HG03378 (cell line): ENCODE data around the gene ITPR2.
"Not testable (repeated sequence)": the region's sequence is repeated elsewhere in the genome, so short reads cannot be mapped to it uniquely, and the experiment has no call there.

Source experiments
- ATAC-seq: cut with Tn5 transposase; IDR thresholded peaks from one replicate; pipeline ENCODE4 v1.9.1; 2021; ENCODE audit warnings: mild to moderate bottlenecking, moderate library complexity; ENCODE audit not compliant: unreplicated experiment

ITPR2 gene

DNA sequence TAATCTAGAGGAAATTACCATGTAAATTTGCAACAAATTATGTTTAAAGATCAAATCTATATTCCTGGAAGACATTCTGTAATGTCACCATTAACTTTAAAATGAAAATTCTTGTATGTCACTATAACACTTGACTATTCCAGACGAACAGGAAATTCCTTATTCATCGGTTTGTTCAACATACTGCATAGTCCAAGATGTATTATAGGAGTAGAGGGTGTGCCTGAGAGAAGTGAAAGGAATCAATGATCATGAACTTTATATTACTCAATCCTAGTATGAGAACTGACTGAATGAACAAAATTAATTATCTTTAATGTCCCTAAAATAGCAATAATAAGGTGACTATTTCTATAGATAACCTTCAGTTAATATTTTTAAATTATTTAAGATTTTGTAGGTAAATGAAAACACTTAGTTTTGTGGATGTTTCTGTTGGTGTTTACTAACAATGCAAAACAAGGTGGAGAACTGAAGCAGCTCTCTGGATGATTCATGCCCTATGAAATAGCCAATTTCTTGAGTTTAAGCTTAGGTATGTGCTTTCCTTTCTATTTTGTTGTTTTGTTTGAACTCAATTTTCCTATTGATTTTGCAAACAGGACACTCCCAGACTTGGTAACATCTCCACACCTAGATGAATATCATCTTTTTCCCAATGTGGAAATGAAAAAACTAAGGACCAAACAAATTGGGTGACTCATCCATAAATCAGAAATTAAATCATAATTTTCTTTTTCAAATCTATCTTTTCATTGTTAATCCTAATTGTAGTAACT, 18.2 kb upstream of the ITPR2 start:
- ATAC-seq: no peak

DNA sequence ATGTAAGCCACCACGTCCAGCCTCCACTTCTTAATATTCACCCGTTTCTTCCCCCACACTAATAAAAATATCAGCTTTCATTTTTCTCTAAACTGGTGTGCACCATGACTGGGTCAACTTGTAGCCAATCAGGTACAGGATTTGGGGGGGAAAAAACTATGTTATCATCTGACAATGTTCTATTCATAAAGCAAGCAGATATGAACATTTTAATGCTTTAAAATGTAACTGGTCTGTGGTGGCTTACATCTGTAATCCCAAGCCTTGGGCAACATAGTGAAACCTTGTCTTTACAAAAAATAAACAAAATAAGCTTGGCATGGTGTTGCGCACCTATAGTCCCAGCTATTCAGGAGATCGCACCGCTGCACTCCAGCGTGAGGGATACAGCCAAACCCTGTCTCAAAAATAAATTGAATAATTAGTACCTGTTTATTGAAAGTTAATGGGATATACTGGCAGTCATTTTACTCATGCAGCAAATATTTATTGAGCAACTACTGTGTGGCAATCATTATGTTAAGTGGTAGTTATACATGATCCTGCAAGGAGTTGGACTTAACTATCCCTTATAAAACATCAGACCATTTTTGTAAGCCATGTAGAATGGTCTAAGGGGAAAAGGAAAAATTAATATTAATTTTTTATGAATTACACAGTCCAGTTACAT, 15.3 kb upstream of the ITPR2 start:
- no peak for ATAC-seq

DNA sequence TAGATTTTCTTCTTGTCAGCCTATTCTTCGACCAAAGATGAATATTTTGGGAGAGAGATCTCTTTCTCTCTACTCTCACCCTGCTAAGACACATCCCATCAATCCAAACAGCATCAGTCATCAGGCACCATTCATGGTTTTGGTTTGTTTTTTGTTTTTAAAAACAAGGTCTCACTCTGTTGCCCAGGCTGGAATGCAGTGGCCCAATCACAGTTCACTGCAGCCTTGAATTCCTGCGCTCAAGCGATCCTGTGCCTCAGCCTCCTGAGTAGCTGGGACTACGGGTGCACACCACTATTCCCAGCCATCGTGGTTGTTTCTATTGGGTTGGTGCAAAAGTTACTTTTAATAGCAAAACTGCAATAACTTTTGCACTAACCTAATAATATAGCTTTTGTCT, 14.4 kb upstream of the ITPR2 start:
- no peak for ATAC-seq

GRCh38 chr12:26846416-26846815, 13.4 kb upstream of the ITPR2 start:
- no peak for ATAC-seq

DNA sequence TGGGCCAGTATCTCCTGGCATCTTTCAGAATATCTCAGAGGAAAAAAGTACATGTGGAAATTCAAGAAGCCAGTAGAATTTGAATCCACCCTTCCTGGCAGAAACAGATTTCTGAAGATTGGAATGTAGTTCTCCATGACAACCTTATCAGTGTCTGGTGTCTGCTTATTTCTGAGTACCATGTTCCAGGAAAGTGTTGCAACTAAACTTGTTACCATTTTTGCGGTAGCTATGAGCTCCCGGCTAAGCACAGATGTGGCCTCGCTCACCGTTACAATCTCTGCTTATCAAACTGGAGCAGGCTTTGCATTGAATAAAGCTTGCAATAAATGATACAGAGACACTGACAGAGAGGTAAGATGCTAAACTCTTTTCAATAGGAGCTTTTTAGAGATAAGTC, 13.0 kb upstream of the ITPR2 start:
- ATAC-seq: no peak

DNA sequence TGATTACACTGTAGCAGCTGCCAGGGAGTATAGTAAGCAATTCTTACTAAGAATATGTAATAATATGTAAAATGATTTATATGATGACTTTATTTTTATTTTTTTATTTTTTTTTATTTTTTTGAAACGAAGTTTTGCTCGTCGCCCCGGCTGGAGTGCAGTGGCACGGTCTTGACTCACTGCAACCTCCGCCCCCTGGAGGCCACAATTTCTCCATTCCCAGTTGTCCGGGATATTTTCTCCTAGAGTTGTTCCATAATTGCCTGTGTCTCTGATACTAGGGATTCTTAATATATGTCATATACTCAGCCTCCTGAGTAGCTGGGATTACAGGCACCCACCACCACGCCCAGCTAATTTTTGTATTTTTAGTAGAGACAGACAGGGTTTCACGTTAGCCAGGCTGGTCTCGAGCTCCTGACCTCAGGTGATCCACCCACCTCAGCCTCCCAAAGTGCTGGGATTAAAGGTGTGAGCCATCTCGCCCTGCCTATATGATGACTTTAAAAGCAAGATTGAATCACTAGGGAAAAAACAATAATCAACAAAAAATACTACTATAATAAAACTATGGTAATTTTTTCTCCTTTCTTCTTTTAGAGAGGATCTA, 12.2 kb upstream of the ITPR2 start:
- no peak for ATAC-seq

DNA sequence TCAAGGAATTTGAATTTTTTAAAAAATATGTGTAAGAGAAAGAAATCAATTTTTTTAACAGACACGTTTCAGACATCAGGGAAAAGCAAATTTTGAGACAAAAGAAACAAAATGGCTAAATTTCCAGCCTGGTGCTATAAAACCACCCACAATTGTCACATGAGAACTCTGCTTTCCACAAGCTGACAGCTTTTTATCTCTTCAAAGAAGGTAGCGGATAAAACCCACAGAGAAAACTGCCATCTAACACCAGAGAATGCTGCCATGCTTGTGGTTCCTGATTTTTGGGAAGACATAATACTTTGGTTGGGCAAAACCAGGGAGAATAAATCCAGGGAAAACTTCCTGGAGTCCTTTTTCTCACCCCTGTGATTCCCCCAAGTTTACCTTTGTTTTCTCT, 10.3 kb upstream of the ITPR2 start:
- ATAC-seq: no peak

GRCh38 chr12:26841085-26841484, 8.1 kb upstream of the ITPR2 start:
- ATAC-seq: no peak

DNA sequence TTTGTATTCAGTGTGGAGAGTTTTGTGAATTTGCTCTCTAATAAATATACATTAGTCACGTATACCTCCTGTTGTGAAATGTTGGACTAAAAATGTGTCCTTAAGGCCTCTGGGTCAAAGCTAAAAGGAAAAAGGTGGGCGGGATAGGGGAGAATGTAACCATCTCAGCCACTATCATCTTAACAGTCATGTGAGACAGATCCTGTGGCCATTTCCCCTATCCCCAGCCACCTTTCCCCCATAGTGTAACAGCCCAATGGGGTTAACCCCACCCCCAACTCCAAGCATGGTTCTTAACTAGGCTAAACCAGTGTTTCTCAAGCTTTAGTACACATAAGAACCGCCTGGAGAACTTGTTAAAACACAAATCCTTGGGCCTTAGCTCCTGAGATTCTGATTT, 6.5 kb upstream of the ITPR2 start:
- no peak for ATAC-seq

- no peak for ATAC-seq
These were observed 6.0 kb upstream of the ITPR2 start for GRCh38 chr12:26838888-26839416.

DNA sequence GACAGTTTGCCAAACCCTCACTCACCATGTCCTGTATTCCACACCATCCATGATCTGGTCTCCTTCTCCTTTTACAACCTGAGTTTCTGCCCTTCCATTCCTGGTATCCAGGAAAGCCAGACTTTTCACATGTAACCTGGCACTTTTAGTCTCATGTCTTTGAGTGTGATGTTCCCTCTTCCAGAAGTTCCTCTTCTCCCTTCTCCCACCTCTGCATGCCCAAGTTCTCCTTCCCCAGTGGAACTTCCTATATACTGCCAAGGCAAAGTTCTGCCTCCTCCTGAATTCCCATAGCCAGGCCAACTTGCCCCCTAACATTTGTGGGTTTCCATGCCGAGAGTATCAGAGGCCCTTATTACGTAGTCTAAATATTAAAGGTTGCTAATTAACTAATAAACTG, 3.2 kb upstream of the ITPR2 start:
- no peak for ATAC-seq

- not testable (repeated sequence) for ATAC-seq
These were observed 1.6 kb upstream of the ITPR2 start for GRCh38 chr12:26834503-26835060.

- ATAC-seq: no peak
These were observed 923 bp upstream of the ITPR2 start for GRCh38 chr12:26833743-26834490.

DNA sequence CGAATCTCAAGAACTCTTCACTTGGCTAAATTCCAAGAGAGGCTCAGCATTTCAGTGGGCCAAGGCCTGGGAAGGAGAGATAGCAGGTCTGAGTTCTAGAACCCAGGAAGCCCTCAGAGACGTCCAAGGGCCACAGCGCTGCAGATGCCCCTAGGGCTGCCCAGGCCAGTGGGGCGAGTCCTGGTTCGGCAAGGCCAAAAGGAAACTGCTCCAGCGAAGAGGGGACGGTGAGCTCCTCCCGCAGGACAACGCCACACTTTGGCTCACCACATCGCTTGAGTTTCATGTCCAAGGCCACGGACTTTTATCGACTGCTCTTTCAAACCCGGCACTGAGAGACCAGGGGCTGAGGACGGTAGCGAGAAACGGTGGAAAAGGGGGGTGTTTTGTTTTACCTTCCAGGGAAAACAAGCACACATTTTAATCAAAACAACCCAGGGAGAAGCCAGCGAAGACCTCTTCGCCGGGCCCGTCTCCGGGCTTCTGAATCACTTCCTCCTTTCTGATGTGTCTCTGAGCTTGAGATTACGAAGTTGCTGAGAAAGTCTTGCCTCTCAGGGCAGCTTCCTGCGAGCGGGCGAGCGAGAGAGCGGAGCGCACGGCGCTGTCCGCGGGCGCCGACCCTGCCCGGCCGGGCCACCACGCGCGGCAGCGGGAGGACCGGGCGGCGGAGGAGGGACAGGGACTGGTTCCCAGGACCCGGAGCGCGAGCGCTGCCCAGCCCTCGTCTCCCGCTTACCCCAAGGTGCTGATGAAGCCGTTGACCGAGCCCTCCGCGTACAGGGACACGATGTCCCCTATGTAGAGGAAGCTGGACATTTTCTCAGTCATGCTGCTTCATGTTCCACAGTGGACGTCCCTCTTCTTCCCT, 808 bp downstream of the ITPR2 start:
- ATAC-seq: peak; percentile 58

- ATAC-seq: no peak
These were observed 2.0 kb downstream of the ITPR2 start for GRCh38 chr12:26830783-26831551.

DNA sequence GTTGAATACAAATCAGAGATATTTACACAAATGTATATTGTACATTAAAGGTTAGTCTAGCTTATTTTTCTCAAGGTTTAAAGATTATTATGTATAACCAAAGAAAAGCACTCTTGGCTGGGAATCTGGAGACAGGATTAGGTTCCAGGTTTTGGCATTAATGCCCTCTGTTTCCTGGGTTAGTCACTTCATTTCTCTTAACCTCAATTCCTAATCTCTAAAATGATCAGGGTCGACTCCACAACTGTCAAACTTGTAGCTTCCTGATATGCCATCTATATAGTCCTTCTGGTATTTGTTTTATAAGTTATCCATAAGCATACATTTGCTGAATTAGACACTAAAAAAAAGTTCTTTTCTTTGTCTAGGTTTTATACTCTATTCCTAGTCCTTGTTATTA, 2.6 kb downstream of the ITPR2 start:
- ATAC-seq: no peak

DNA sequence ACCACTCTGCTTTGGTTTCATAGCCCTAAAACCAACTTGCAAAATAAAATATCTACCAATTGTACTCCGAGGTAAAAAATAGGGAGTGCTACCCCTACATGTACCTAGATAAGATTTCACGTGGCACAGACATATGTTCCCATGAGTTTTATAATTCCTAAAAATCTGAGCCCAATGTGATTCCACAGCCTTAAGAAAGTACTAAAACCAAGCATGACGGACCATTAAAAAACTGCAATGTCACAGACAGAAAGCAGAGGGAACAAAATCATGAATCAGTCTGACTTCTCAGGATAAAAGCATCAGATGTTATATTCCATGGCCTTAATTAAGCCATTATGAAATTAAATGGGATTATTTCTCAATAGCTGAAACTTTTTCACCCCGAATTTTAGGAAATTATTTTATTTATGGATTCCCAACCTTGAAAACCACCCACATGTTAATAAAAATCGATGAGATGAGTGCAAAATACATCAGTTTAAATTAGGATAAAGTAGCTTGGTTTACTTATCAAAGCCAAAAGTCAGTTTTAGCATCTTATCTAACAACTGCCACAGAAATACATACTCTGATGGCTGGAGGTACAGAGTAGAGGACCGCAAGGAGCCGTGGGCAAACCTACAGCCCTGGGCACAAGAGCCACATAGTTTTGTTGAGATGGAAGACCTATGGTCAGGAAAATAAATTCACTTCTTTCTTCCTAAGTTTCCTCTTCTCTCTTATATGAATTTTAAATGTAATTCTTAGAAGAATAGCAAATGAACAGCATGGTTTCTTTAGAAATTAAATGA, 4.5 kb downstream of the ITPR2 start:
- ATAC-seq: no peak

DNA sequence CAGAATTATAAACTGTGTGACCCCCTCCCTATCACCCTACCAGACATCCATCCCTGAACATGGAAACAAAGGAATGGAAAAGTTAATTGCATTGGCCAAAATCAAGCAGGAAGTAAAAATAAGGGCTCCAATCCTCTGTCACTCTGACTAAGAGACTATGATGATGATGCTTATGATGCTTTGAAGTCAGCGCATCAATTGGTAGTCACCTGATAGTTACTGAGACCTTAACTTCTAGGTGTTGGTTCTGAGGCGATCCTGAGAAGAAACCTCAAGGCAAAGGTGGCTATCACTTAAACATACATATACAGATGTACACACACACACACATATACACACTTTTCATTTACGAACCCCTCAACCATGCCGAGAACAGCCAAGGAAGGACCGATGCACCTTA, 6.6 kb downstream of the ITPR2 start:
- no peak for ATAC-seq
